Stimulated activated CD4-positive, alpha-beta T cell treated with anti-CD3 and anti-CD28 coated beads, TNF-alpha, amount 100 ng/mL, for 1 hour (primary cell): ENCODE results near the gene HLA-DMA.

ENCODE experiments used
- DNase-seq, 3 donors: peaks; one replicate each; pipeline ENCODE4 v3.0.0-alpha.2; 2020; ENCODE audit warnings: low read depth in 3 of 3, low spot score in 1 of 3

The HLA-DMA gene

DNA sequence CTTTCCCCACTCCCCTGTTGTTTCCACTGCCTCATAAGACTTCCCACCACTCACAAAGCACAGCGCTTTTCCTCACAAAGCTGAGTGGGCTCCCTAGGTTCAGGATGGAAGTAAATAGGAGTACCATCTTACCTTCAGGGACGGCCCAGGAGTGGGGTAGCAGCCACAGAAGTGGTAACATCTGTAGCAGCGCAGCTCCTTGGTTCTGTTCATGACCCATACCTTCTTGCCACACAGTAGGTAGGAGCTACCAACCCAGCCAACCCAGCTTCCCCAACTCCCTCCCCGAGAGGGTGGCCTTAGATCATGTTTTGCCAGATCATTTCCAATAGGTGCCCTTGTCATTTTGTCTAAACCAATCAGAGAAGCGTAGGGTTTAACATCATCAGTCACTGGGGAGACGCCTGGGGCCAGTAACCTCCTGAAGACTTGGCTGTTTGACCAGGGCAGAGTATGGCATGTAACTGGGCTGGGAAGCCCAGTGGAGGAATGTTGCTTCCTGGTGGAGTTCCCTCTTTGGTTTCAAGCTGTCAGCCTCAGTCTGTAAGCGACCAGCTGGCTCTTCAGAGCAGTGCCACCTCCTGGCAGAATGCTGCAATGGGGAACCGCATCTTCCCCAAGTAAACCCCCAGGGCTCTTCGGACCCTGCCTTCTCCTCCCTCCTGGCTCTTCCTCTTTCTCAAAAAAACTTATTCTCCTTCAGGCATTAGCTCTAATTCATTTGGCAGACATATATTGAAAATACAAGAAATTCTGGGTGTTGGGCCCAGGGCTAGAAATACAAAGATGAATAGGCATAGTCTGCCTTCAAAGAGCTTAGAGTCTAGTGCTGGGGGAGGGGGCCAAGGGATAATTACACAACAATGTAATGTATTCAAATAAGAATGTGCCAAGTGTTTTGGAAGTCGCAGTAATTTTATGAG lies at the start of gene HLA-DMA:
Gene HLA-DMA (minus strand): TSS at position 281 of the 923 bp plus-strand sequence. CDS start 61 bp downstream, at position 220.
- peak in 2 of 3 donors; percentile 41 to 55 for DNase-seq

DNA sequence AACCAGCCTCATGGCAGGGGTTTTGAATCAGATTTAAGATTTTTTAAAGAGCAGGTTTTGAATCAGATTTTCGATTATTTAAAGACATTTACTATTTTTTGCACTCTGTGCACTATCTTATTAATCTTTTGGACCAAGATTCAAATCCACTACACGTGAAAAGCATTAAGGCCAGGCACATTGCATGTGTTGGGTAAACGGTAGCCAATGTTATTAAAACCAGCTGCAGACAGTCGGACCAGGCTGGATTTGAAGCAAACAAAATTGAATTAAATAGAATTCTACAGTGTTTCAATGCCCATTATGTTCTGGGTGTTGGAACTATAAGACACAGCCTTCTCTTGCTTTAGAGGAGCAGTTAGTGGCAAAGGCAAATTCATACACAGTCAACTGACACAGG lies 48.8 kb upstream of the HLA-DMA start:
- no peak for DNase-seq

DNA sequence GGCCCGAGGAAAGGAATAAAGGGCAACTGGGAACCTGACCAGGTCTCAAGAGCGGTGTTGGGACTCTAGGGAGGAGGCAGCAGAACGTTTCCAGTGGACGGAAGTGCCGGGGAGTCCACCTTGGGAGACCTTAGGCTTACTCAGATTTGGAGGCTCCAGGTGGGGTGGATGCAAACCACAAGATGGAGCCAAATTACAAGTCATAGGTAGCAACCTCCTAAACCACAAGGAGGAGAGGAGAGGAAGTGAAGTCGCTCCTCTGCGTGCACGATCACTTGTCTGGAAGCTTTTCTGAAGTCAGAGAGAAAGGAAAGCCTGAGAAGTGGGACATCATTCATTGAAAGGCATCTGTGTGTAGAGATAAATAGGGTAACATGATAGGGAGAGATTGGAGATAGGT lies 47.2 kb upstream of the HLA-DMA start:
- DNase-seq = no peak

DNA sequence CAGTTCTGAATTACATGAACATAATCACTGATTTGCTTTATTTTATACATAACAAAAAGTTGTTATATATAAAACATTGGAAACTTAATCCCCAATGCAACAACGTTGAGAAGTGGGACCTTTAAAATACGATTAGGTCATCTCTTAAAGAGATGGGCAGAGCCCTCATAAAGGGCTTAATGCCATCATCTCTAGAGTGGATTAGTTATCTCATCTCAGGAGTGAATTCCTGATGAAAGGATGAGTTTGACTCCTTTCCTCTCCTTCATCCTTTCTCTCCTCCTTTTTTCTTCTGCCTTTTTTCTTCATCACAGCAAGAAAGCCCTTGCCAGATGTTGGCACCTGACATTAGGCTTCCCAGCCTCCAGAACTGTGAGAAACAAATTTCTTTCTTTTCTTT lies 42.6 kb upstream of the HLA-DMA start:
- no peak for DNase-seq

DNA sequence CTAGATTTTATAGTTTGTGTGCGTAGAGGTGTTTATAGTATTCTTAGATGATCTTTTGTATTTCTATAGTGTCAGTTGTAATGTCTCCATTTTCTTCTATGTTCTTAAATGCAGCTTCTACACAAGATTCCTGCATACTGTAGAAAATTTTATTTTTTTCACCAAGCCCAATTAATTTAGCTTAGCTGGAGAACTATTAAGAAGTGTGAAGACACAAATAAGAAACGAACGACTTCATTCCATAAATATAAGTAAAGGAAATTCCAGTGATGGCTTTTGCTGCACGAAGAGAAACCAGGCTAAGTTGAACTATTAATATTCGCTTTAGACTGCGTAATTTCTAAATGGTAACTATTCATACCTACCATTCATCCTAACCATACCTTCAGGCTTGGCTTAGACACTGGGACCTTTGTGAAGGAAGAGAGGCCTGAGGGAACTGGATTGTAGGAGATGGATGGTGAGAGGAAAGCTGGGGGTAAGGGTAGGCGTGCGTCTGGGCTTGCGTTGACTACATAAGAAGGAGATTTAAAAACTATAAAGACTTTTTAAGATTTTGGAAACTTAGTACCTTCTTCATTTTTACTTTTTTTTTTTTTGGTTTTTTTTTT lies 40.6 kb upstream of the HLA-DMA start:
- DNase-seq = no peak

DNA sequence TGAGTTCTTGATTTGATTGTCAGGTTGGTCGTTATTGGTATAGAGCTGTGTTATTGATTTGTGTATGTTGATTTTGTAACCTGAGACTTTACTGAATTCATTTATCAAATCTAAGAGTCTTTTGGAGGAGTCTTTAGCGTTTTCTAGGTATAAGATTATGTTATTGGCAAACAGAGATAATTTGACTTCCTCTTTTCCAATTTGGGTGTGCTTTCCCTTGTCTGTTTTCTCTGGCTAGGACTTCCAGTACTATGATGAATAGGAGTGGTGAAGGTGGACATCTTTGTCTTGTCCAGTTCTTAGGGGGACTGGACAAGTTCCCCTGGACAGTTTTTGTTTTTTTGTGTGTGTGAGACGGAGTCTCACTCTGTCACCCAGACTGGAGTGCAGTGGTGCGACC lies 39.1 kb upstream of the HLA-DMA start:
- no peak for DNase-seq

DNA sequence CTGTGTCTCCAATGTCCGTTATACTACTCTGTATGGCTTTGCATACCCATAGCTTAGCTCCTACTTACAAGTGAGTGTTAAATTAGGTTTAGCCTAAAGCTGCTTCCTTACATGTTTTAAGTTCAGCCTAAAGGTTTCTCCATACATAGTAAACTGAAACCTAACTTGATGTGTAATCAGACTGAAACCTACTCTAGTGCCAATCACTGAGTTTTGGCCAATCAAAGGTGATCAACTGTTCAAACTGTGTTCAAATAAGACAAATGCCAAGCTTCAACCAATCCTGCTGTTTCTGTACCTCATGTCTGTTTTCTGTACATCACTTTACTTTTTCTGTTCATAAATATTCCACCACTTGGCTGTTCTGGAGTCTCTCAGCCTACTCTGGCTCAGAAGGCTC lies 36.5 kb upstream of the HLA-DMA start:
- DNase-seq = no peak

DNA sequence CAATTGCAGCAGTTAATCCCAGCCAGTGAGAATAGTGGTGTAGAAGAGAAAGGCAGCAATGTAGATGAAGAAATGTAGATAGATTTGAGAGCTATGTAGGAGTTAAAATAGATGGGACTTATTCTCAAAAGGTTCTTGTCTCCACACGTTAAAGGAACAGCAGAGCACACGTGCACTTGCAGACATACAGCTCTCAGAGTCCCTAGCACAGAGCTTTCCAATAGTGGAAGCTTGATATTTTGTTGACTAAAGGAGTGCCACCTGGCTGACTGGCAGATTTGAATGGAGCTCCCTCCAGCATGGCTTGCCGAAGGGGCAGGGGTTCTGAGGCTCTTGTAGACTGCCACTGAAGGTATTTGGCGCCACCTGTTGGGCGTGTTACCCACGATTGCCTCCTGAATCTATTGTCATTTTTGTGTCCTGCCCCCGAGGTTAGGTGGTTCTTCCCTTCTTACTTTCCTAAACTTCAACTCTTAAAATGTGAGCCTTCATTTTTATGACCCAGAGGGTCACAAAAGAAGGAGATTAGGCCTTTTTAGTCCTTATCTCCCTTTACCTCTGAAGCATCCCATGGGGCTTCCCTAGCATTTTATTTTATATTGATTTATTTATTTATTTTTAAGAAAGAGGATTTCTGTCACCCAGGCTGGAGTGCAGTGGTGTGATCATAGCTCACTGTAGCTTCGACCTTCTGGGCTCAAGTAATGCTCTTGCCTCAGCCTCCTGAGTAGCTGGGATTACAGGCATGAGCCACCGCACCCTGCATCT lies 31.9 kb upstream of the HLA-DMA start:
- peak in 2 of 3 donors; percentile 75 to 90 for DNase-seq

DNA sequence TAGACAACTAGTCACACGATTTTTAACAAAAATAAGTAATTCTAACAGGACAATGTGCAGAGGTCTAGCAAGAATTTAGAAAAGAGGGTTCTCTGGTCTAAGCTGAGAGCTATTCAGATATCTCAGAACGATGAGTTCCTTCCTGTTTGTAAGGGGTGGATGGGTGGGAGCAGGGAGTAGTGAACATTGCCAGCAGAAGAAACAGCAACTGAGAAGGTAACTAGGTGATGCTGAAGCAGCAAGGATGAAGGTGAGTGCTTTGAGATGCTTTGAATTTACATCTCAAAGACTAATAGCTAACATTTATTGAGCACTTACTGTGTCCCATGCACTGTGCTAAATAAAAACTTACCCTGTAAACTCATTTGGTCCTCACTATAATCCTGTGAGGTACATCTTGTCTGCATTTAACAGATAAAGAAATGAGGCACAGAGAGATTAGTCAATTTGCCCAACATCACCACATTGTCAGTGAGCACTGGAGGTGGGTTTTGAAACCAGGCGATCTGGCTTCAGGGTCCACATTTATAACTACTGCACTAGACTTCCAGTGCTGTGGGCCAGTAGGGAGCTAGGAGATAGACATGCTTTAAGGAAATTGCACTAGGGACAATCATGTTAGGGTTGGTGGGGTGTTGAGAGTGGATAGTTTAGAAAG lies 31.2 kb upstream of the HLA-DMA start:
- no peak for DNase-seq

DNA sequence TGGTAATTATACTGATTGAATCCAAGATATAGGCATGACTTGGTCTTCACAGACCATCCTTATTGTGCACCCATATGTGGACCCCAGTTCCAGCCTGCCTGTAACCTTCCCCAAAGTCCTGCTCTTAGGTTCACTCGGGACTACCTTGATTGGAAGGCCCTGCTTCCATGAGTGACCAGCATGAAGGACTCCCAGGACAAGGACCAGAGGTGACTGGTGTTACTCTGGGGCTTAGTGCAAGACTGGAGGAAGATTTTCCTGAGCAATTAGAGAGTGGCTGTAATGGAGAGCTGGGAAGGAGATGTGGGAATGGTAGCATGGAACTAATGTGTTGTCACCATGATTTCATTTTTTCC lies 30.6 kb upstream of the HLA-DMA start:
- no peak for DNase-seq

DNA sequence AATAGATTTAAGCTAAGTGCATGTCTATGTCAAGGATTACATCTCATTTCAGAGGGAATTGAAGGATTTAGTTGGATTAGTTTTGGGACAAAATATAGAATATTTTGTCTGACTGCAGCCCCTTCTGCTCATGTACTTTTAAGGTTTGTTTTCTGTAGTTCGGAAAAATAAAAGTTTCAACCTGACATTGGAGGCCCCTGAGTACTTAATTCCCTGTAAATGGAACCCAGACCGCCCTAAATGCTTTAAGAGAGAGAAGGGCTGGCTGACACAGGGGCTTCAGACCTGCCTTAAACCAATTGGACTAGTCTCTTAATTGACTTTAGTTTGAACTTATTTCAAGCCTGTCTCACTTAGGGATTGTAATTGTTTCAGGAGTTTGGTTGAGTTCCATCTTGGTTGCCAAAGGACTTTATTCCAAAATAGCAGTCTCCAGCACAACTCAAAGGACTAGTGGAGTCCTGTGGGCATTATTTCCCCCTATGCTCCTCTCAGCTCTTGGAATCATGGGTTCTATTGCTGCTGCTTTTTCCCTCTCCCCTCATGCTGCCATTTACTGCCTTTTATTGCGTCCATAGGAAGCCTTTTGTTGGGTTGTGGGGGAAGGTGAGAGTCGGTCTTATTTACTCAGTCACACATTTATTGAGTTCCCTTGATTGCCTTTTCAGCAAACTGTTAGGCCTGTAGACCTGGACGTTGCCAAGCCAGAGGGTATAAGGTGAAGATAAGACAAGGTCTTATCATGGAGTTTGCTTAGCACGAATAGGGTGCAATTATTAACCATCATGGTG lies 30.0 kb upstream of the HLA-DMA start:
- DNase-seq = no peak

DNA sequence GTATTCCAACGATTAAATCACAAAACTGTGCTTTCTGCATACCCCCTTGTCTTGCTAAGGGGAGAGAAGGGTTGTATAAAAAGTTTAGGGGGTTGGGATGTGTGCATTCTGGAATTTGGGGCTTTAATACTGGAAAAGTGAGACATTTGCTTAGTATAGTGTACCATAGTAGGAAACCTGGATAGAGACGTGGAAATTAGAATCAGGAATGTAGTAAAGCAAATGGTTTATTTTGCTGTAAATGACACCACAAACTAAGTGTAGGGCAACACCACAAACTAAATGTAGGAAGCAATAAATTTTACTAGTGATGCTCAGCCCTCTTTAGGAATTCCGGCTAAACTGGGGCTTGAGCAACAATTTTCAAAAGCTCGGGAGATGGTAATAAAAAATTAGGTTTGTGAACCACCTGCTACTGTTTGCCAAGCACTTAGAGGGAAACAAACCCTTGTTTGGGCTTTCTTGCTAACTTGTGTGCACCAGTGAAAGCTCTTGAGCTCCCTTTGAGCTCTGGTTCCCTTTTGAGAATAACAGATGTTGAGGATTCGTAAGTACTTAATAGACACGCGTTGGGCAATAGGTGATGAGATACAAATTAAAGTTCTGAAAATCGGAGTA lies 29.3 kb upstream of the HLA-DMA start:
- no peak for DNase-seq

DNA sequence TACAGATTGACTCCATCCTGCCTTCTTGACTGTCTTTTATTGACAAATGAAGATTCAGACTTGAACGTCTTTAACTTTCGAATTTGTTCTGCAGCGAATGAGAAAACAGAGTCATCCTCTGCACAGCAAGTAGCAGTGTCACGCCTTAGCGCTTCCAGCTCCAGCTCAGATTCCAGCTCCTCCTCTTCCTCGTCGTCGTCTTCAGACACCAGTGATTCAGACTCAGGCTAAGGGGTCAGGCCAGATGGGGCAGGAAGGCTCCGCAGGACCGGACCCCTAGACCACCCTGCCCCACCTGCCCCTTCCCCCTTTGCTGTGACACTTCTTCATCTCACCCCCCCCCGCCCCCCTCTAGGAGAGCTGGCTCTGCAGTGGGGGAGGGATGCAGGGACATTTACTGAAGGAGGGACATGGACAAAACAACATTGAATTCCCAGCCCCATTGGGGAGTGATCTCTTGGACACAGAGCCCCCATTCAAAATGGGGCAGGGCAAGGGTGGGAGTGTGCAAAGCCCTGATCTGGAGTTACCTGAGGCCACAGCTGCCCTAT lies 27.7 kb upstream of the HLA-DMA start:
- DNase-seq = no peak

DNA sequence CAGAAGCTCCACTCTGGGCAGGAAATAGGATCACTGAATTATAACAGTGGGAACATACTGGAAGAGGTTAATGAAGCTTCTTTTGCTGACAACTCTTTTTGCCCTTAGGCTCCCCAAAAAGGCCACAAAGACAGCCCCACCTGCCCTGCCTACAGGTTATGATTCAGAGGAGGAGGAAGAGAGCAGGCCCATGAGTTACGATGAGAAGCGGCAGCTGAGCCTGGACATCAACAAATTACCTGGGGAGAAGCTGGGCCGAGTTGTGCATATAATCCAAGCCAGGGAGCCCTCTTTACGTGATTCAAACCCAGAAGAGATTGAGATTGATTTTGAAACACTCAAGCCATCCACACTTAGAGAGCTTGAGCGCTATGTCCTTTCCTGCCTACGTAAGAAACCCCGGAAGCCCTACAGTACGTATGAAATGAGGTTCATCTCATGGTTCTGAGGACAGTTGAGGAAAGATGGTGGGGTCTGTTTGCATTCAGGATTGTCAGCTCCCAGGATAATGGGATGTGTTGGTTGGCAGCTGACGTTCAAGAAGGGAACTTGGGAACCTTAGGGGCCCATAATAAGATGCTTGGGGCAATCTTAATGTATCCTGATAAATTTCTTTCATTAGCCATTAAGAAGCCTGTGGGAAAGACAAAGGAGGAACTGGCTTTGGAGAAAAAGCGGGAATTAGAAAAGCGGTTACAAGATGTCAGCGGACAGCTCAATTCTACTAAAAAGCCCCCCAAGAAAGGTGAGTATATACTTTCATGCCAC lies 27.0 kb upstream of the HLA-DMA start:
- DNase-seq = no peak

DNA sequence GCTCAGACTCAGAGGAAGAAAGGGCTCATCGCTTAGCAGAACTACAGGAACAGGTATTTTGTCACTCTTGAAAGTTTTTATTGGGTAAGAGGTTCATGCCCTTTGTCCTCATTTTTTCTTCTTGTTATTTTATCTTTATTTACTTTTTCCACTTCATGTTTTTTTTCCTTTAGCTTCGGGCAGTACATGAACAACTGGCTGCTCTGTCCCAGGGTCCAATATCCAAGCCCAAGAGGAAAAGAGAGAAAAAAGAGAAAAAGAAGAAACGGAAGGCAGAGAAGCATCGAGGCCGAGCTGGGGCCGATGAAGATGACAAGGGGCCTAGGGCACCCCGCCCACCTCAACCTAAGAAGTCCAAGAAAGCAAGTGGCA lies 25.0 kb upstream of the HLA-DMA start:
- DNase-seq = no peak

DNA sequence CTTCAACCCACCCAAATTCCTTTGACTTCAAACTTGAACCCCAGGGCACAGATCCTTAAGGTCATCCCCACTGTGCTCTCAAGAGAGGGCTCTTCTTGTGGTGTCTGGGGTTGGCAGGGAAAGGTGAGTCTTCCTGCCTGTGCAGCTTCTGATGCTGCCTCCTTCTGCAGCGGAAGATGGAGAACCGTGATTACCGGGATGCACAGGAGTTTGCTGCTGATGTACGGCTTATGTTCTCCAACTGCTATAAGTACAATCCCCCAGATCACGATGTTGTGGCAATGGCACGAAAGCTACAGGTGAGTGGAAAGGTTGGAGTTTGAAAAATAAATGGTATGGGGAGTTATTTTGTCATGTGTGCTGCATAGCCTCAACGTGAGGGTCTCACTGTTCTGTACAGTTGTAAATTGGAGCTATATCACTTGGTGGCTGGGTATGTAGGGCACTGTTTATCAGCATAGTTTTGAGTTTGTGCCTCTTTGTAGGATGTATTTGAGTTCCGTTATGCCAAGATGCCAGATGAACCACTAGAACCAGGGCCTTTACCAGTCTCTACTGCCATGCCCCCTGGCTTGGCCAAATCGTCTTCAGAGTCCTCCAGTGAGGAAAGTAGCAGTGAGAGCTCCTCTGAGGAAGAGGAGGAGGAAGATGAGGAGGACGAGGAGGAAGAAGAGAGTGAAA lies 24.5 kb upstream of the HLA-DMA start:
- no peak for DNase-seq

DNA sequence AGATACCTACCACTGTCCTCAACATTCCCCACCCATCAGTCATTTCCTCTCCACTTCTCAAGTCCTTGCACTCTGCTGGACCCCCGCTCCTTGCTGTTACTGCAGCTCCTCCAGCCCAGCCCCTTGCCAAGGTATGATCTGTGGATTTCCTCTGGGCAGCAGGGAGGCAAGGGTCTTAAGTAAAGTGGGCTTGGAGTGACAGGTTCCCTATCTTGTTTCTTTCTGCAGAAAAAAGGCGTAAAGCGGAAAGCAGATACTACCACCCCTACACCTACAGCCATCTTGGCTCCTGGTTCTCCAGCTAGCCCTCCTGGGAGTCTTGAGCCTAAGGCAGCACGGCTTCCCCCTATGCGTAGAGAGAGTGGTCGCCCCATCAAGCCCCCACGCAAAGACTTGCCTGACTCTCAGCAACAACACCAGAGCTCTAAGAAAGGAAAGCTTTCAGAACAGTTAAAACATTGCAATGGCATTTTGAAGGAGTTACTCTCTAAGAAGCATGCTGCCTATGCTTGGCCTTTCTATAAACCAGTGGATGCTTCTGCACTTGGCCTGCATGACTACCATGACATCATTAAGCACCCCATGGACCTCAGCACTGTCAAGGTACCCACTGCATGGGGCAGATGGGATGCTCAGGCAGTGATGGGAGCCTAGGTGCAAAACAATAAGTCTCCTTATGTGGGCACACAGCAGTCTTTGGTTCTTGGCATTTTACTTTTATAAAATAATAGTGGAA lies 23.6 kb upstream of the HLA-DMA start:
- DNase-seq = no peak

DNA sequence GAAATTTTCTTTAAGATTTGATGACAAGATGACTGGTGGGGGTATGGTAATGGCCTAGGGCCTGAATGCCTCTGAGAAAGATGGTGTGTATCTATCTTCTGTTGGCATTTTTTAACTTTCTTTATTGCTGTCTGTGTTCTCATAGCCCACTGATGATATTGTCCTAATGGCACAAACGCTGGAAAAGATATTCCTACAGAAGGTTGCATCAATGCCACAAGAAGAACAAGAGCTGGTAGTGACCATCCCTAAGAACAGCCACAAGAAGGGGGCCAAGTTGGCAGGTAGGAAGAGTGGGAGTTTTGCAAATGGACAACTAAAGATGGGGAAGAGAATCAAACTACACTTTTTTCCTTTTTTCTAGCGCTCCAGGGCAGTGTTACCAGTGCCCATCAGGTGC lies 23.0 kb upstream of the HLA-DMA start:
- DNase-seq = no peak
